Measurements from ENCODE around the gene CLIC4. TPM values are rescaled to one million over a fixed set of nuclear protein-coding genes. Genes with fewer than 3 reads are reported as not detected.

CLIC4 gene
- total RNA-seq, 1 experiment from 2014 or later: 230 TPM

DNA sequence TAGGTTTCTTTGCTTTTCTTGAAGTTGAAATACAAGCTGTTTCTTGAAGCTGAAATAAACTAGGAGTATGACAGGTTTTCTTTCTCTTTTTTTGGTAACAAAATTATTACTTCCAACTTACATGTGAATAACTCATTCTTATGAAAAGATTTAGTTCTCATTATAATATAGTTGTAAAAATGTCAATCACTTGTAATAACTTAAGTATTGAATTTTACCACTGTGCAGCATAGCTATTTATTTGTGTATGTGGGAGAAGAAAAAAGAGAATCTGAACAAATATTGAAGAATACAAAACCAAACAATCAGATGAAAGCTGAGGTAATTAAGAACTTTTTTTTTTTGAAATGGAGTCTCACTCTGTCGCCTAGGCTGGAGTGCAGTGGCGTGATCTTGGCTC lies 11.1 kb downstream of the CLIC4 start:
- Histone ChIP-seq H4K8ac (replicated peaks; ENCODE audit: insufficient read length, low read depth, low read length) (no peak overlapping the region), H2BK120ac (ENCODE audit: low read depth, low read length, poor library complexity, severe bottlenecking) (no peak overlapping the region), H3K23me2 (ENCODE audit: insufficient read length, low read depth, low read length, poor library complexity, severe bottlenecking) (no peaks in the 10 kb centered on the region), H2BK20ac (ENCODE audit: low read depth, low read length, poor library complexity, severe bottlenecking) (no peak overlapping the region), H4K5ac (ENCODE audit: insufficient read length, low read depth, low read length) (no peak overlapping the region), H3K4me1 (ENCODE audit: insufficient read depth, low read length) (no peaks in the 10 kb centered on the region; the same call in 1 of the 2 replicates), H3K79me2 (ENCODE audit: insufficient read depth, low read length) (peaks cover 58% of the 10 kb centered on the region; the same call in 1 of the 2 replicates), H2AK5ac (ENCODE audit: insufficient read length, low read length) (no peak overlapping the region), H4K20me1 (ENCODE audit: control insufficient read depth, insufficient read depth, insufficient read length) (no peaks in the 10 kb centered on the region), H3K9me3 (ENCODE audit: control insufficient read depth, low read depth, low read length) (no peaks in the 10 kb centered on the region), H3K23ac (ENCODE audit: insufficient read length, low read depth, low read length) (no peak overlapping the region), H2BK12ac (ENCODE audit: insufficient read length, low read depth, low read length) (no peak overlapping the region), H2AFZ (ENCODE audit: low read length) (no peak overlapping the region), H3K4ac (ENCODE audit: low read depth, low read length) (no peak overlapping the region), H3K18ac (ENCODE audit: insufficient read length, low read depth, low read length) (no peak overlapping the region), H3K9ac (ENCODE audit: extremely low read depth, insufficient read length, low read length) (no peak overlapping the region), H3K79me1 (ENCODE audit: insufficient read depth, low read depth, low read length, poor library complexity, severe bottlenecking) (peaks cover 7% of the 10 kb centered on the region), H3K27me3 (ENCODE audit: insufficient read depth, low read length) (no peaks in the 10 kb centered on the region), H3K56ac (ENCODE audit: insufficient read length, low read depth, low read length) (no peak overlapping the region), H4K91ac (ENCODE audit: insufficient read length, low read depth, low read length) (no peak overlapping the region), H3K14ac (ENCODE audit: insufficient read depth, low read length) (no peak overlapping the region), H3K4me2 (ENCODE audit: insufficient read depth, insufficient read length, low read length) (no peak overlapping the region), H3K27ac (ENCODE audit: insufficient read length, low read depth, low read length) (no peak overlapping the region), H3T11ph (ENCODE audit: low read length) (no peak overlapping the region), H2BK5ac (ENCODE audit: insufficient read length, low read length) (no peak overlapping the region), H2BK15ac (ENCODE audit: low read depth, low read length) (no peak overlapping the region)
- TF ChIP-seq, protein P1, sequence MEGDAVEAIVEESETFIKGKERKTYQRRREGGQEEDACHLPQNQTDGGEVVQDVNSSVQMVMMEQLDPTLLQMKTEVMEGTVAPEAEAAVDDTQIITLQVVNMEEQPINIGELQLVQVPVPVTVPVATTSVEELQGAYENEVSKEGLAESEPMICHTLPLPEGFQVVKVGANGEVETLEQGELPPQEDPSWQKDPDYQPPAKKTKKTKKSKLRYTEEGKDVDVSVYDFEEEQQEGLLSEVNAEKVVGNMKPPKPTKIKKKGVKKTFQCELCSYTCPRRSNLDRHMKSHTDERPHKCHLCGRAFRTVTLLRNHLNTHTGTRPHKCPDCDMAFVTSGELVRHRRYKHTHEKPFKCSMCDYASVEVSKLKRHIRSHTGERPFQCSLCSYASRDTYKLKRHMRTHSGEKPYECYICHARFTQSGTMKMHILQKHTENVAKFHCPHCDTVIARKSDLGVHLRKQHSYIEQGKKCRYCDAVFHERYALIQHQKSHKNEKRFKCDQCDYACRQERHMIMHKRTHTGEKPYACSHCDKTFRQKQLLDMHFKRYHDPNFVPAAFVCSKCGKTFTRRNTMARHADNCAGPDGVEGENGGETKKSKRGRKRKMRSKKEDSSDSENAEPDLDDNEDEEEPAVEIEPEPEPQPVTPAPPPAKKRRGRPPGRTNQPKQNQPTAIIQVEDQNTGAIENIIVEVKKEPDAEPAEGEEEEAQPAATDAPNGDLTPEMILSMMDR (conservative IDR thresholded peaks at IDR 0.05): no peak
- no peaks in the 10 kb centered on the region; a peak in 1 of 5 replicates for H3K9me3 Mint-ChIP-seq
- H3K27ac Mint-ChIP-seq: no peak overlapping the region
- H3K4me1 Mint-ChIP-seq: peaks cover 15 to 16% of the 10 kb centered on the region in 2 experiments
- peaks cover 1 to 10% (median 8%) of the 10 kb centered on the region in 3 experiments; a peak in 6 of 7 replicates for H3K36me3 Mint-ChIP-seq (ENCODE audit: insufficient read depth in 1 of 3, low read depth in 3 of 3)
- WGBS (ENCODE audit: extremely low coverage, insufficient read length, low lambda C conversion rate): no CpG with 5 or more reads among the region's 2 CpGs
- no peak for DNase-seq
- no peak overlapping the region for H3K4me3 Mint-ChIP-seq
- H3K27me3 Mint-ChIP-seq (ENCODE audit: low read depth): no peaks in the 10 kb centered on the region

Measured in H9 (cell line).